Breast epithelium (tissue), 3 donors: ENCODE results near the gene VIT.

Experiments used
- POLR2A ChIP-seq: fragments of 450-650 bp; IDR thresholded peaks from one replicate; pipeline ENCODE4 v1.6.1; 2016; ENCODE audit warnings: antibody characterized with exemption, mild to moderate bottlenecking, moderate library complexity
- POLR2AphosphoS5 ChIP-seq, 3 donors: sonication (generic); formaldehyde crosslinking; IDR thresholded peaks; one replicate each; pipeline ENCODE4 v1.6.1; 2017; ENCODE audit warnings: antibody characterized with exemption in 3 of 3

DNA sequence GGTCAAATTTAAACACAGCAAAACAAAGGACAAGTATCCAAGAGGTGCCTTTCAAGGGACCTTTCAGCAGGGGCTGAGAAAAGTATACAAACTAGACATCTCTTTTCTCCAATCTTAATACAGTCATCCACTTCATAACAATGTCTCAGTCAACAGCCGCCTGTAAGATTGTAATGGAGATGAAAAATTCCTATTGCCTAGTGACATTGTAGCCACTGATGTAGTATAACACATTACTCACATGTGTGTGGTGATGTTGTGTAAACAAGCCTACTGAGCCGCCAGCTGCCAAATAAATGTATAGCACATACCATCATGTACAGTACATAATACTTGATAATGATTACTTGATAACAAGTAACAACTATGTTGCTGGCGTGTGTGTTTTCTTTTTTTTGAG lies 31.0 kb downstream of the VIT start:
- TF ChIP-seq POLR2AphosphoS5 (IDR thresholded peaks at IDR 0.05) (no peak), POLR2A (no peak)
